Renal cortical epithelial cell (primary cell): ENCODE results near the gene DSG3. TPM values are rescaled to one million over a fixed set of nuclear protein-coding genes. Genes with fewer than 3 reads are reported as not detected.
"Not testable (repeated sequence)": the region's sequence is repeated elsewhere in the genome, so short reads cannot be mapped to it uniquely, and the experiment has no call there.

Experiments
- DNase-seq: peaks from one replicate; pipeline ENCODE4 v3.0.0-alpha.2; 2011; ENCODE audit warnings: low read depth
- total RNA-seq: library from RNA; depleted of rRNA; stranded (reverse); fragments of >200 nt; gene quantifications from 2 replicates; pipeline ENCODE4 v1.2.3, GENCODE V29; 2014

Gene DSG3
- total RNA-seq, 1 donor from 2014 or later, result 0.05 TPM

DNA sequence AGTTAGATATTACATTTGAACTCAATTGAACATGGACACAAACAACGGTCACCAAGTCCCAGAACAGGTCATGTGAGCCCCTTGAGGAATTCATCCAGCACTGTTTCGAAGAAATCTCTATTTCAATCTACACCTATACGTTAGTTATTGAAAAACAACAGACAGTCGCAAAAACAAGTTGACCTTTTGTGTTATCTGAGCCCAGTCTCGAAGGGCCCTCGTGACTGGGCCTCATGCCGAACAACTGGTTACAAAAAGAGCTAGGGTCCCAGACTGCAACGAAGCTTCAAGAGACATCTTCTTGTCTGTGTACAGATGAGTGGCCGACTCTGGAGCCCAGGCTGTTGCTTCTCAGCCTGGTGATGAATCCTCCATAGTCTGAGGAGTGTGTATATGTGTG is 45.1 kb downstream of the DSG3 start:
- no peak for DNase-seq

DNA sequence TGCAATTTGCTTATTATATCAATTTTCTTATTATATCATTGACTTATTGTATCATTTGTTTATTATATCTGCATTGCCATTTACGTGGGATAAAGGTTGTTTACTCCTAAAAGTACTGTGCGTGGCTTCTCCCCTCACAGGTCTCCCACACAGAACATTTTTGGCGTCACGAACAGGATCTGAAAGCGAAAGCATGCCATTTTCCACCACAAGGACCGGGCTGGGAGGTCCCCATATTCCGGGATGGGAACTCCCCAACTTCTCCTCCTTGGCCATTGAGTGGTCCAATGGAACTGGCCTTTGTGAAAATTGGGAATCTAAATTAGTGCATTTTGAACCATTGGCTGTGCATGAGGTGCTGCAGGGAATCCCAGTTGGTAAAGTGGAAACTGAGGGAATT is 45.6 kb downstream of the DSG3 start:
- DNase-seq, result no peak

DNA sequence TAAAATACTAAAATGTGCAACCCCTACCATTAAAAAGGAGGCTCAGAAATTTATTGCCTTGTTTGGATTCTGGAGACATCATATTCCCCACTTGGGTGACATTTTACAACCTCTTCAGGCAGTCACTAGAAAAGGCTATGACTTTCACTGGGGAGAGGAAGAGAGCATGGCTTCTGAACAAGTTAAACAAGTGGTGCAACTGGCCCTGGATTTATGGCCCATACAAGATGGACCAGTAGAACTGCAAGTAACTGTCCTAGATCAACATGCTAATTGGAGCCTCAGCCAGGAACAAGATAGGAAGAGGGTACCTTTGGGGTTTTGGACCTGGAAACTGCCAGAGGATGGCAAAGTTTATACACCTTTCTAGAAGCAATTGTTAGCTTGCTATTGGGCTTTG is 46.4 kb downstream of the DSG3 start:
- no peak for DNase-seq

DNA sequence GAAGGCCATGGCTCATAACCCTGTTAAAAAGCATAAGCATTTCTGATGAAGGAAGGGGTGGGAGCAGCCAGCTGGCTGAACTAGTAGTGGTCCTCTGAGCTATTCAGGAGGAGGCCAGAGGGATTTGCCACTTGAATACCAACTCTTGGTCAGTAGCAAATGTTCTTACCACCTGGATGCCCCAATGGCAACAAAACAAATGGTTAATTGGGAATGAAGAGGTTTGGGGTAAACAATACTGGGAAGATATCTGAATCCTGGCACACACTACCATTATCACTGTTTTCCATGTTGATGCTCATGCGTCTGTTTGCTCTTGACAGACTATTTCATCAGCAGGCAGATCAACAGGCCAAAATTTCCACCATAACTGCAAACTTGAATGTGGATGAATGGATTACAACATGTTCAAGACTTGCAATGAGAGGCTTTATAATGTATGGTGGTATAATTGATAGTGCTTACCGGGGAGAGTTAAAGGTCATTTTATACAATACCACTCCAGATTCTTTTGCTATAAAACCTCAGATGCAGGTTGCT is 47.2 kb downstream of the DSG3 start:
- not testable (repeated sequence) for DNase-seq

DNA sequence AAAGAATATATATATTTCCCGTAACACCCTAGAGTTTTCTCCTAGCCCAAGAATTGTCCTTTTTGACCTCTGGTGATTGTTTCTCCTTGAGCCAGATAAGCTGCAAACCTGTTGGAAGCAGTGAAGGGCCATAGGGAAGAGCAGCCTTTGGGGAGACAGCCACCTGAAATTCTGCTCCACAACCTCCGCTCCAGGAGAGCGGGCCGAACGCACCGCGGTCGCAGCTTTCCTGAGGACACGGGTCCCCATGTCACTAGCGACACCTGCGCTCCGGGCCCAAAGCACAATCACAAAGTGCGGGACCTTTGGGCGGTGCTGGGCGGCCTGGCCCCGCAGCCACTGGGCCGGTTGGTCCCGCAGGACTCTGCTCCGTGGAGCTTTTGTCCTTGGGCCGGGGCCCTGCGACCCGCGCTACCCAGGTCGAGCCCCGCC is 49.9 kb downstream of the DSG3 start:
- no peak for DNase-seq

DNA sequence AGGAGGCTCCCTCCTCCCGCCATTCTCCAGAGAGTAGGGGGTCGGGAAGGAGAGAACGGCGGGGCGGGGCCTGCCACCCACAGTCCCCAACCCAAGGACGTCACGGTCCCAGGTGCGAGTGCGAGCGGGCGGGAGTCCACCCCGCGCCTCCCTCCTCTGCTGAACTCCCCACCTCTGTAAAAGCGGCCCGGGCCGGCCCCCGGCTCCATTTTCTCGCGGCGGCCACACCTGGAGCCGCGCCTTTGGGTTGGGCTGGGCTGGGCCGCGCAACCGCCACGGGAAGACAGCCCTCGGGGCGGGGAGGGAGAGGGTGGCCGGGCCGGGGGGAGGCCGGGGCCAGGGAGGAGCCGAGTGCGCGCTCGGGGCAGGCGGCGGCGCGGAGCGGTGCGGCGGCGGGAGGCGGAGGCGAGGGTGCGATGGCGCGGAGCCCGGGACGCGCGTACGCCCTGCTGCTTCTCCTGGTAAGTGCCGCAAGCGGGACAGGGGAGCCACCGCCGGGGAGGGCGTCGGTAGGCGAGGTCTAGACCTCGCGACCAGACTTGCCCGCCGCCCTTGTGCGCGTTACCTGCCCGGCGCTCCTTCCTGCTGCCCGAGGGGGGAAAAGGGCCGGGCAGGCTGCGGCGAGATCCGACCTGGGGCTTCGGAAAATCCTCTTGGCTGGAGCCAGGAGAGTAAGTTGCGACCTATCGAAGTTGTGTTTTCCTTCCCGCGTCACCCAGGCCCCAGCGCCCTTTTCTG is 50.5 kb downstream of the DSG3 start, which contains the start of gene DSG2:
TSS of gene DSG2 (plus strand) at position 342 of the 738 bp plus-strand sequence. CDS start at position 417, 75 bp downstream.
- peak; percentile 7 for DNase-seq

DNA sequence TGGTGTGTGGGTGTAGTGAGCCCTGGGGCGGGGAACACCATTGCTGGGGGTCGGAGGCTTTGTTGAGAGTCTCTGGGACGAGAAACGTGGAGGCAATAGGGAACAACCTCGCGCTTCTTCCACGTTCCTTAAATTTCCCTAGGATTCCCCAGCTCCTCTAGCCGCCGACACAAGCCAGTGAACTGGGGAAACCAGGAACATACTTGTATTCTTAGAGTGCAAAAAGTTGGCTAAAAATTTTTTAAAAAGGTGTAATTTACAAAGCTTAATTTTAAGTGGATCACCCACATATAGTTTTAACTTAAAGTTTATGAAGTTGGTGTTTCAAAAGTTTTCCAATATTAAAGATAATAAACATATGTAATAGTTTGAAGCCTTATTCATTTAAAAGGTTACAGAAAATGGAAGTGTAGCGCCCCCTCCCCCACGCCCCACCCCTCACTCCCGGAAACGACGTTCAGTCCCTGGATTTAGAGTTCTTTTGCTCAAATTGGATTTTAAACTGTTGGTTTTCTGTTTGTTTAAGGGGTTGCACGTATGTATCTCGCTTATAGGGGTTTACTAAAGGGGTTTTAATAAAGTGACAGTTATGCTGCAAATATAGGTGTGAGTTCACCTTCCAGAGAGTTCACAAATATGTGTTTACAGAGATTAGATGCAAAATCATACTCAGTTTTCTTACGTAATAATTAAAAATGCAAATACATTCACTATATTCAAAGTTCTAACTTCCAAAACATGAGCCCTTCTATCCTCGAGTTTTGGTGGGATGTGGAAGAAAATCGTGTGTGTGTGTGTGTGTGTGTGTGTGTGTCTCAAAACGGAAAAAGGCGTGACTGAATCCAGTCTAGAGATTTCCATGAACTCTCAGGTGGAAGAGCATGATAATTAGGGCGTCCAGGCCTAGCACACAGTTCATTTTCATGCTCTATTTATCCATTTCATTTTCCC is 51.3 kb downstream of the DSG3 start:
- DNase-seq, result no peak

DNA sequence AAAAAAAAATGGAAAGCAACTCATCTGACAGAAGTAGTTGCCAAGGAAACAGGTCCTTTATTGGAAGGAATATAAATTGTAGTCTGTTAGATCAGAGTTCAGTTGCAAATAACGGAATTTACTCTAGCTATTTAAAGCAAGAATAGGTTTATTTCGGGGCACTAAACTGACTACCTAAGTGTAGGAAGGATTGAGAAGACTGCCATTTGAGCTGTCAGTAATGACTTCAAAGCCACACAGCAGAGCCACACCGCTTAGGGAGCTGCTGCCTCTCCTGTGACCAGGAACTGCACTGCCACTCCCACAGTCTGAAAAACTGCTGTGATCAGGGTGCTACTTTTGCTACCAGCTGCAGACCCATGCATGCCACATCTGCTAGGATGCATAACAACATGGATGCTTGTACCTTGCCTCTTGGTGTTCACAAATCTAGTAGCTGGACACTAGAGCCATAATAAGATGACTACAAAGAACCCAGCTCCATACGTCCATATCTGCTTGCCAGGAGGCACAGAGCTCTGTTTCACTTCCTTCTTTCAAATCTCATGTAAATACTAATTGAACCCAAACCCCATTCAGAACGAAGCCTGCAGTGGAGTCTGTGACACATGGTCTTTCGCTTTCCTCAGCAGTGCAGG is 52.6 kb downstream of the DSG3 start:
- DNase-seq, result no peak

DNA sequence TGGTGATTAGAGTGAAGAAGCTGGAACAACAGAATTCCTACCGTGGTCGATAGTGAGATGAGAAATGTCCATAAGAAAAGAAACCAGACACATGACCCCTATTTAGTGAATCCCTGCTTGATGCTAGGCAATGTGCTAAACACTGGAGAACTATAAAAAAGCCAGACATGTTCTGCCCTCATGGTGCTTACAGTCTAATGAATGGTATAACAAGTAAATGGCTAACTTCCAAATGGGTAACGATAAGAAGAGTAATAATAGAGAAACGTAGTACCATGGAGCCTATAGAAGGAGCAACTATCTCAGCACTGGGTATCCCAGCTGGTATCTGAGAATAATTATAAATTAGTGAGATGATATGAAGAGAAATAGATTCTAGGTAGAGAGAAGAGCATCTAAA is 55.5 kb downstream of the DSG3 start:
- DNase-seq, result no peak

DNA sequence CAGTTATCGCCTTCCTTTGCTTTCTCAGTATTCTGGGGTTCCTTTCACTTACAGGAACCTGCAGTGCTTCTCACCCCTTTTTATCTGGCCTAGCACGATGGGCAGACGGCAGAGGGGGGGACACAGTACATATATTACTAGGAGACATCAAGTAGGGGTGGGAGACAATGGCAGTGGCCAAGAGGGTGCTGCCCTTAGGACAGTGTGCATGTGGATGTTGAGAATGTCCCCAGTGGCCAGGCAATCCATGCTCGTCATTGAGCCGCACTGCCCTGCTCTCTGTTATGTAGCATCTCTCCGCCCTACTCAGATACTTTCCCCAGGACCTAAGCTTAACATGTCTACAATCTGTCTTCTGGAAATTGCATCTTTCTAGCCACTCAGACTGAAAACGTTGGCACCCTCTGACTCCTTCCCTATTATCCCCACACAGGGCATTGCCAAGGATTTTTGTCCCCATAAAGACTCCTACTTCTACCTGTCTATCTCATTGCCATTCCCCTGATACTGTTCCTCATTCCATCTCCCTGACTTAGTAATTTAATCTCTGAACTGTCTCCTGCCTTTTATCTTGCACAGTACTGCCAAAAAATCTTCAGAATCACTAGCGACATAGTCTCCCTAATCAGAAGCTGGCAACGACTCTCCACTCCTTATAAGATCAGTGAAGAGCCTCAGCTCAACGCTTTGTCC is 57.1 kb downstream of the DSG3 start:
- no peak for DNase-seq

DNA sequence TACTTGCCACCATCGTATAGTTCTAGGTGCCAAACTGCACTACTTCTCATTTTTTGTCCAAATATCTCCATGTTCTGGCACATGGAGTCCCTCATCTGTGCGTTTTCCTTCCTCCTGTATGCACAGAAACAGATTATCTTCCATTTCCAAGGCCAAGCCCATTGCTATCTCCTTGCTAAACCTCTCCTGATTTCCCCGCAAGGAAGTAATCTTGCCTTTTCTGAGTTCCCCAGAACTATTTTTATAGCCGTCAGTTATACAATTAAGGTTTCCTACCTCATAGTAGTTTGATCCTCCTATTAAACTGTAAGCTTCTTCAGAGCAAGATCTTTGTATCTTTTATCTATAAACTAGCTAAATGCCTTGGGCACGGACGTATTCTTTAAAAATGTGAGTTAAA is 57.6 kb downstream of the DSG3 start:
- DNase-seq, result no peak

DNA sequence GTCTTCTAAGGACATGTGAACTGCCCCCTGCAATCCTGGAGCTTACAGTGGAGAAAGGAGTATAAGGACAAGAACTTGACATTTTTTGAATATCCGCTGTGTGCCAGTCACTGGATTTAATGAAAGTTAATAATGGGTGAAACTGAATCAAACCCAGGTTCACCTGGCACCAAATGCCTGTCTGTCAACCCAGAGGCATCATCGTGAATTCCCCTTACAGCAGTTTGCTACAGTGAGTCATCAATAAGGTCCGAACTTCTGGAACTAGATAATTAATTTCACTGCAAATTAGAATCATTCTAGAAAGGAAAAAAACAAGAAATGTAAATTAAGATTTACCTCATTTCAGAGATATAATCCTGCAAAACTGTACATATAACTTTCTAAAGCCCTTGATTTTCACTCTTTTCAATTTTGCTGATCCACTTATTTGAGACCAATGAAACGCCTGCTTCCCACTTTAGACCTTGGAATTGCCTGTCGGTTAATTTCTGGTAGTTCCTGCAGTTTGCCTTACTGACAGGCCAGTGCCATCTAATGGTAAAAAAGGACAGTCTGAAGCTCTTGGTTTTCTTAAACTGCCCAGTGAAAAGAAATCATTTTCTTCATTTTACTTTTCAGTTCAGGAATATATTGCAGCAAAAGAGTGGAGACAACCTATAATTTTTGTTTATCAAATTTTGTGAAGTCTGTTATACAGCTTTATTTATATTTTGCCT is 58.6 kb downstream of the DSG3 start:
- DNase-seq, result peak; percentile 68

DNA sequence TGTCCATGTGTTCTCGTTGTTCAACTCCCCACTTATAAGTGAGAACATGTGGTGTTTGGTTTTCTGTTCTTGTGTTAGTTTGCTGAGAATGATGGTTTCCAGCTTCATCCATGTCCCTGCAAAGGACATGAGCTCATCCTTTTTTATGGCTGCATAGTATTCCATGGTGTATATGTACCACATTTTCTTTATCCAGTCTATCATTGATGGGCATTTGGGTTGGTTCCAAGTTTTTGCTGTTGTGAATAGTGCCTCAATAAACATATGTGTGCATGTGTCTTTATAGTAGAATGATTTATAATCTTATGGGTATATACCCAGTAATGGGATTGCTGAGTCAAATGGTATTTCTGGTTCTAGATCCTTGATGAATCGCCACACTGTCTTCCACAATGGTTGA is 59.6 kb downstream of the DSG3 start:
- not testable (repeated sequence) for DNase-seq

DNA sequence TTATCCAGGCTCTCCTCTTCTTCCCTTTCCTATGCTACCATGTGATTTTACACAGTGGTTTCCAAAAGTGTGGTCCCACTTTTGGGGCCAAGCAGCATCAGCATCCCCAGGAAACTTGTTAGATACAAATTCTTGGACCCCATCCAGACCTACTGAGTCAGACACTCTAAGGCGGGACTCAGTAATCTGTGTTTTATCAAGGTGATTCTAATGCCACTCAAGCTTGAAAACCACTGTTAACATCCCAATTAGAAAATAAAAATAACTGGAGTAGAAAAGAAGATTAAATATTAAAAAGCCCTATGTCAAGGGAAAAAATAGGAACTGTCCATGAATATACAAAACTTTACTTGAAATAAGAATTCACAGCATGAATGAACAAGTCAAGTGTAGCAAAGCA is 61.2 kb downstream of the DSG3 start:
- DNase-seq, result peak; percentile 70

DNA sequence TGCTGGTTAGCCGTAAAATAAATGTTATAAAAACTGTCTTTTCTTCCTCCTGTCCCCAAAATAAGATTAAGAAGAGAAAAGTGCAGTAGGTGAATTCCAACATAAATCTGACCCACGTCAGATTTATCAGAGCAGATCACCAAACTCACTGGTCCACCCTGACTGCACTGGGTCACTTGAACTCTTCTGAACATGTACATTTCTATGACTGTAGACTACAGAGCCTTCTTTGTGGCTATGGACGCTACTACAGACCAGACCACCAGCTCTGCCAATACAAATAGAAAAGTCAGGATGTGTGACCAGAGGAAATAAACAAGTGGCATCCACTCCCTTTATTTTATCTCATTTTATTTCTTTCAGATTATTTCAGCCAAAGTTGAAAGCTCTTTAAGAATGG is 62.0 kb downstream of the DSG3 start:
- no peak for DNase-seq

DNA sequence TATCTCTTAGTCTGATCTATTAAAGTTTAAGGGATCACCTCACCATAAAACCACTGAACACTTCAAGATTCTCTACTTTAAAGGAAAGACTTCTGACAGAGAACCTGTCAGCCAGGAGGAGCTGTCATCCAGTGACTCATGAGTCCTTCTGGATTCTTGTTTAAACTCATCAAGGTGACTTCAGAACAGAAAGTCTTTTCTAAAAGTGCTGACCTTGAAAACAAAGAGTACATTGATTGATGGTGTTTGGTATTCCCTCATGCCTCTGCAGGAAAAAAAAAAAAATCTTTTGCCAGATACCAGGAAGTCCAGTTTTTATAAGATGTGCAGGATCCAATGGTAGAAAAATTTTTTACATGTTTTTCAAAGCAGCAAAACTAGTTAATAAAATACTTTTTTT is 62.8 kb downstream of the DSG3 start:
- peak; percentile 69 for DNase-seq

DNA sequence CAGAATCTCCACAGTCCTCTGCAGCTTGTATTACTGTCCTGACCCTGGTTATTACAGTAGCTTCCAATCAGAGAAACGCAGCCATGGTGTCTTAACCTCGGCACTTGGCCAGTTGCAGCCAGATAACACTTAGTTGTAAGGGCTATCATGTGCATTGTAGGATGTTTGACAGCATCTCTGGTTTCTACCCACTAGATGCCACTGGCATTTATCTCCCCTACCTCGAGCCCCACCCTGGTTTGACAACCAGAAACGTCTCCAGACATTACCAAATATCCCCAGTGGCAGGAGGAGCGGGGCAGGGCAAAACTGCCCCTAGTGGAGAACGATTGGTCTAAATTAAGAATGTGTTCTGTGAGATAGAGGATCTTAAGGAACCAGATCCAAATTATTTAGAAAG is 63.6 kb downstream of the DSG3 start:
- DNase-seq, result no peak

DNA sequence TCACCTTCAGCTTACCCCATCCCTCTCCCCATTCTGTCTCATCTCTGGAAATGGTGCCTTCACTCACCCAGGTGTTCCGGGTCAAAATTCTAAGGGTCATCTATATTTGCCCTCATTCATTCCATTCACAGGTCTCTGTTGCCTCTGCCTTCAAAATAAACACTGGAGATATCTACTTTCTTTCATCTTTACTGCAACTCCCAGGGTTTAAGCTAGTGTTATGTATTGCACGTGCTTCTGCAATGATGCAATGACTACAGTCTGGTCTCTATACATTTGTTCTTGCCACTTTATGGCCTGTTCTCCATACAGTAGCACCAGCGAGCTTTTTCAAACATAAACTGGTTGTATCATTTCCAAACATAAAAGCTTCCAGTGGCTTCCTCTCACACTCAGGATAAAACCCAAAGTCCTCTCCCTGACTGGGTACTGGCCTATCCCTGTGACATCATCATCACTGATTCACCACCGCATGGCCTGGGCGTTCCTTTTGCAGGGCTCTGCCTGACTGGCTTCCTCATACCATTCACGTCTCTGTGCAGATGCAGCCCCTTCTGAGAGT is 64.7 kb downstream of the DSG3 start:
- peak; percentile 91 for DNase-seq

DNA sequence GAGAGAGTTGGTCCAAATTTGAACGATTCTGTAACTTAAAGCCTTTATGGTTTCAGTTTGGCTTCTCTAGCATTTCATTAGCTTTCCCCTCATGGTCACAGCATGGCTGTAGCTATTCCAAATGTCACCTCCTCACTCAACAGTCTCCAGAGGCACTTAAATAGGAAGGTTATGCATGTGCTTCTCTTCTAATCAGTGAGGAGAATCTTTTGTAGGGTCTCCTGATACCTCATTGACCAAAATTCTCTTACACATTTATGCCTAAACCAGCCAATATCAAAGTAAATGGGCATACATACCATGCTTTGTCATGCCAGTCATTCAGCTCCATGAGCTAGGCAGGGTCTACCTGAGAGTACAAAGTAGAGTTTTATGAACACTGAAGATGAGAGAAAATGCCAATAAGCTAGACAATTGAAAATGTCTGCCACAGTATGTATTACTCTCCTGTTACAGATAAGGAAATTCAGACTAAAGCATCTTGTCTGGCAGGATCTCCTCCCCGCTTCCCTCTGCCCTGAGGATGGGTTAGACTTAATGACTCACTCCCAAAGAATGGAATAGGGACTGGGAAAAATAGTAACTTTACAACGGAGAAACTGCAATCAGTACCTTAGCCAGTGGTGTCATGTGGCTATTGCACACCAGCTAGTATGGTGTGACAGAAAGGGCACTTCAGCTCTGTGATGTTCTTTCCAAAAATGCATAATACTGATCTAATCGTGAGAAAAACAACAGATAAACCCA is 65.8 kb downstream of the DSG3 start:
- DNase-seq, result peak; percentile 91

DNA sequence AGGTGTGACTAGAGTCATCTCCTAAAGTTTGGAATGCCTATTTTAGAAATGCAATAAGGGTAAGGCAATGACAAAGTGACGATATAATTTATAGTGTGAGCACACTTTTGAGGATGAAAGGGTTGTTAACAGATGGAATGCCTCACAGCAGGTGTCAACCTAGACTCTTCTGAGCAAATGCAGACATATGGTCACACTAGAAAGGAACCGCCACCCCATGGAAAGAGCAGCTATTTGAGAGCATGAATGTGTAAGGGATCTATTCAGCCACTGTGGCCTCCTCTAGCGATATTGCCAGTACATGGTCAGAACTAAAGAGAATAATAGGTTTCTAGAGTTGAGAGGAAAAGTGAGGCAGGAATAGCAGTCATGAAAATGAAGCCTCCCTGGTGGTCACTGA is 68.9 kb downstream of the DSG3 start:
- DNase-seq, result no peak
